ENCODE measurements around the gene MS4A10. TPM values are rescaled to one million over a fixed set of nuclear protein-coding genes. Genes with fewer than 3 reads are reported as not detected.

MS4A10 gene
- total and polyA plus RNA-seq, 10 of the 15 experiments (the other 5 are each of a cell fraction or from before 2014, with no cell fraction given), result not detected

GRCh38 chr11:60750911-60751310 is 34.2 kb upstream of the MS4A10 start:
- no peak overlapping the region for H3K4me2 ChIP-seq (ENCODE audit: control insufficient read depth, insufficient read depth)
- H3K36me3 ChIP-seq (ENCODE audit: control insufficient read depth in 2 of 2, insufficient read depth in 2 of 2, low read length in 1 of 2), result no peaks in the 10 kb centered on the region
- no peak overlapping the region for H3K4me3 ChIP-seq
- WGBS (ENCODE audit: insufficient coverage, insufficient replicate concordance, low lambda C conversion rate, missing lambda C conversion rate), result 32% methylated on average over 3 of the region's 3 CpGs
- intact Hi-C loops (cut with micrococcal nuclease; ENCODE audit: unreplicated experiment), result no loop called here
- FAIRE-seq, result no peak
- in situ Hi-C loops (cut with MboI), result loop anchor here (25.0 kb wide), 1 partner anchor 1564 kb away; no protein-coding TSS in a partner anchor
- ChIA-PET SMC1A (ENCODE audit: uncharacterized antibody, unreplicated experiment) (no interaction called here), POLR2A (no interaction called here), CTCF (interaction anchor here (1.3 kb wide), 1 partner anchor 24 kb away, joined by 3 read pairs; no protein-coding TSS in a partner anchor), RAD21 (ENCODE audit: unreplicated experiment) (no interaction called here)
- no peaks in the 10 kb centered on the region for H3K9me3 ChIP-seq (replicated peaks; ENCODE audit: control insufficient read depth, insufficient read depth, low read length)
- no peaks in the 10 kb centered on the region for H3K79me2 ChIP-seq (ENCODE audit: control insufficient read depth, insufficient read depth, low read length)
- no peaks in the 10 kb centered on the region for H3K4me1 ChIP-seq (ENCODE audit: control insufficient read depth, insufficient read depth, low read length)
- no peaks in the 10 kb centered on the region for H4K20me1 ChIP-seq (ENCODE audit: control insufficient read depth, insufficient read depth)
- no peak for TF ChIP-seq MEF2B (IDR thresholded peaks at IDR 0.05; ENCODE audit: partially characterized antibody, poor library complexity, severe bottlenecking)
- TF ChIP-seq CREB1 (IDR thresholded peaks at IDR 0.05; ENCODE audit: low read depth), result no peak
- TF ChIP-seq, protein P1, sequence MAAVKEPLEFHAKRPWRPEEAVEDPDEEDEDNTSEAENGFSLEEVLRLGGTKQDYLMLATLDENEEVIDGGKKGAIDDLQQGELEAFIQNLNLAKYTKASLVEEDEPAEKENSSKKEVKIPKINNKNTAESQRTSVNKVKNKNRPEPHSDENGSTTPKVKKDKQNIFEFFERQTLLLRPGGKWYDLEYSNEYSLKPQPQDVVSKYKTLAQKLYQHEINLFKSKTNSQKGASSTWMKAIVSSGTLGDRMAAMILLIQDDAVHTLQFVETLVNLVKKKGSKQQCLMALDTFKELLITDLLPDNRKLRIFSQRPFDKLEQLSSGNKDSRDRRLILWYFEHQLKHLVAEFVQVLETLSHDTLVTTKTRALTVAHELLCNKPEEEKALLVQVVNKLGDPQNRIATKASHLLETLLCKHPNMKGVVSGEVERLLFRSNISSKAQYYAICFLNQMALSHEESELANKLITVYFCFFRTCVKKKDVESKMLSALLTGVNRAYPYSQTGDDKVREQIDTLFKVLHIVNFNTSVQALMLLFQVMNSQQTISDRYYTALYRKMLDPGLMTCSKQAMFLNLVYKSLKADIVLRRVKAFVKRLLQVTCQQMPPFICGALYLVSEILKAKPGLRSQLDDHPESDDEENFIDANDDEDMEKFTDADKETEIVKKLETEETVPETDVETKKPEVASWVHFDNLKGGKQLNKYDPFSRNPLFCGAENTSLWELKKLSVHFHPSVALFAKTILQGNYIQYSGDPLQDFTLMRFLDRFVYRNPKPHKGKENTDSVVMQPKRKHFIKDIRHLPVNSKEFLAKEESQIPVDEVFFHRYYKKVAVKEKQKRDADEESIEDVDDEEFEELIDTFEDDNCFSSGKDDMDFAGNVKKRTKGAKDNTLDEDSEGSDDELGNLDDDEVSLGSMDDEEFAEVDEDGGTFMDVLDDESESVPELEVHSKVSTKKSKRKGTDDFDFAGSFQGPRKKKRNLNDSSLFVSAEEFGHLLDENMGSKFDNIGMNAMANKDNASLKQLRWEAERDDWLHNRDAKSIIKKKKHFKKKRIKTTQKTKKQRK (IDR thresholded peaks at IDR 0.05; ENCODE audit: low read depth, low read length), result no peak
- TF ChIP-seq RFX5 (IDR thresholded peaks at IDR 0.05; ENCODE audit: low read depth, low read length), result no peak
- no peak for TF ChIP-seq RELA (IDR thresholded peaks at IDR 0.05; ENCODE audit: borderline replicate concordance, partially characterized antibody)
- no peak for TF ChIP-seq SIX5 (IDR thresholded peaks at IDR 0.05; ENCODE audit: low read depth, low read length, severe bottlenecking)
- TF ChIP-seq STAT3 (IDR thresholded peaks at IDR 0.05; ENCODE audit: low read depth, low read length), result no peak
- TF ChIP-seq RUNX3 (IDR thresholded peaks at IDR 0.05; ENCODE audit: low read length), result no peak
- H2AFZ ChIP-seq (ENCODE audit: control insufficient read depth, low read depth, low read length), result no peak overlapping the region
- ATAC-seq, result no peak
- no peak for DNase-seq (ENCODE audit: low read depth, low spot score)
- H3K9ac ChIP-seq (ENCODE audit: control insufficient read depth, insufficient read depth, low read length), result no peak overlapping the region
- BruUV-seq (replicated peaks), result no TSS peak
- H3K27me3 ChIP-seq (replicated peaks in 1 of 2; ENCODE audit: control insufficient read depth in 2 of 2, insufficient read depth in 2 of 2, low read length in 1 of 2), result no peaks in the 10 kb centered on the region; a peak in 1 of 4 replicates
- no peak overlapping the region for H3K27ac ChIP-seq (ENCODE audit: control insufficient read depth, insufficient read depth)
